ENCODE results near the gene MMP25. TPM values are rescaled to one million over a fixed set of nuclear protein-coding genes. Genes with fewer than 3 reads are reported as not detected.
A peak's percentile ranks its signal among the peaks of the same experiment; 100 is the strongest.

Gene MMP25
- total RNA-seq, 1 experiment from 2014 or later = 0.26 TPM

DNA sequence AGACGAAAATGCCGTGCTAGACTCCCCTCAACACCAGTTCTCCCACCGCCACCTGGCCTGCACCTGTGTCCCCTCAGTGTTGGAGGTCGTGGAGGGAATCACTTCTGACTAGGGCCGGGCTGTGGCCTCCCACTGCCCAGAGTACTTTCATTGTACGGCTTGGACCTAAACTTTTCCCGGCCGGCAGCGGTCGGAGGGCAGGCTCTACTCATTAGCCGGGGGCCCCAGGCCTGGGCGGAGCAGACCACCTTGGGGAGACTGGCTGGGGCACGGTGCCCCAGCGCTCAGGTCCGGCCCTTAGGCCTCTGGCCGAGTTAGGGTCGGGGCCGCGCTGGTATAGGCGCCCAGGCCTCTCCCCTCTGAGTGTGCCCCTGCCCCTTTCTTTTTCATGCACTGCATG, 29.0 kb upstream of the MMP25 start:
- no peak for DNase-seq (ENCODE audit: unreplicated experiment)
- Mint-ChIP-seq H3K9me3 (ENCODE audit: unreplicated experiment) (no peaks in the 10 kb centered on the region), H3K27me3 (ENCODE audit: insufficient read depth, unreplicated experiment) (no peaks in the 10 kb centered on the region), H3K27ac (ENCODE audit: low read depth, unreplicated experiment) (no peak overlapping the region), H3K4me1 (ENCODE audit: insufficient read depth, unreplicated experiment) (peaks cover 9% of the 10 kb centered on the region), H3K4me3 (ENCODE audit: unreplicated experiment) (no peak overlapping the region), H3K36me3 (ENCODE audit: insufficient read depth, unreplicated experiment) (peaks cover 7% of the 10 kb centered on the region)
- TF ChIP-seq, protein P1, sequence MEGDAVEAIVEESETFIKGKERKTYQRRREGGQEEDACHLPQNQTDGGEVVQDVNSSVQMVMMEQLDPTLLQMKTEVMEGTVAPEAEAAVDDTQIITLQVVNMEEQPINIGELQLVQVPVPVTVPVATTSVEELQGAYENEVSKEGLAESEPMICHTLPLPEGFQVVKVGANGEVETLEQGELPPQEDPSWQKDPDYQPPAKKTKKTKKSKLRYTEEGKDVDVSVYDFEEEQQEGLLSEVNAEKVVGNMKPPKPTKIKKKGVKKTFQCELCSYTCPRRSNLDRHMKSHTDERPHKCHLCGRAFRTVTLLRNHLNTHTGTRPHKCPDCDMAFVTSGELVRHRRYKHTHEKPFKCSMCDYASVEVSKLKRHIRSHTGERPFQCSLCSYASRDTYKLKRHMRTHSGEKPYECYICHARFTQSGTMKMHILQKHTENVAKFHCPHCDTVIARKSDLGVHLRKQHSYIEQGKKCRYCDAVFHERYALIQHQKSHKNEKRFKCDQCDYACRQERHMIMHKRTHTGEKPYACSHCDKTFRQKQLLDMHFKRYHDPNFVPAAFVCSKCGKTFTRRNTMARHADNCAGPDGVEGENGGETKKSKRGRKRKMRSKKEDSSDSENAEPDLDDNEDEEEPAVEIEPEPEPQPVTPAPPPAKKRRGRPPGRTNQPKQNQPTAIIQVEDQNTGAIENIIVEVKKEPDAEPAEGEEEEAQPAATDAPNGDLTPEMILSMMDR (IDR thresholded peaks at IDR 0.05; ENCODE audit: unreplicated experiment) = no peak
- BruUV-seq (replicated peaks) = no TSS peak
- ChIA-PET CTCF (no interaction called here), POLR2A (interaction anchor here (1.3 kb wide), 1 partner anchor 12 kb away, joined by 4 read pairs; no protein-coding TSS in a partner anchor)
- intact Hi-C loops (cut with micrococcal nuclease) = no loop called here

DNA sequence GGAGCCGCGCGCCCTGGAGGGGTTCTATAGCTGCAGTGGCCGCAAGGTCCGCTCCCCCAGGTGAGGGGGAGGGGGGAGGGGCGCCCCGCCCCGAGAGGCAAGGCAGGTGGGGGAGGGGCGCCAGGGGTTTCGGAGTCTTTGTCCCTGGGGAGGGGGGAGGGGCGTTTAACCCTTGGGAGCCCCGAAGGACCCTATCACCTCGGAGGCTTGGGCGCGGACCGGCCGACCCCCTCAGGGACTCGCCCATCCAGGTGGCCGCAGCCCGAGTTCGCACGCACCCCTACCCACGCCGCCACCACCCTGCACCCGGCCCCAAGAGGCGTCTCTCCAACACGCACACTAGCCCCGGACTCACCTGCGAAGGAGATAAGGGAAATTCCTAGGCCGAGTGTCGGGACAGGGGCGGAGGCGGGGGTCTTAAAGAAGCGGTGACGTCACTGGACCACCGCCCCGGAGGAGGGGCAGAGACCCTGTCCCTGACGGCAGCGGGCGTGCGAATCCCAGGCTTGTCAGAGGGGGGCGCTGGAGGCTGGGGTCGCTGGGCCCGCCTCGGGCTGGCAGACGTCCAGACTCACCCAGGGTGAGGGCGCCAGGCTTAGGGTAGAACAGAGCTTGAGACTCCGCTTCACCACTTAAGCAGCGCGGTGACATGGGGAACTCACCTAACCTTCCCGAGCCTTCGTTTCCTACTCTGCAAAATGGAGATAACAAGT, 28.4 kb upstream of the MMP25 start, which contains the start of gene CLDN6:
TSS of gene CLDN6 (minus strand) at position 390 of the 713 bp plus-strand sequence. CDS start 2,162 bp downstream, outside the sequence.
- no peak within 1 kb of the TSS for H3K27ac Mint-ChIP-seq (ENCODE audit: low read depth, unreplicated experiment)
- H3K36me3 Mint-ChIP-seq (ENCODE audit: insufficient read depth, unreplicated experiment) = peaks cover 12% of the 10 kb centered on the region
- intact Hi-C loops (cut with micrococcal nuclease) = no loop called here
- TF ChIP-seq, protein P1 (IDR thresholded peaks at IDR 0.05; ENCODE audit: unreplicated experiment) = no peak
- POLR2A ChIA-PET = interaction anchor here (1.3 kb wide), 1 partner anchor 12 kb away, joined by 4 read pairs; no protein-coding TSS in a partner anchor
- H3K27me3 Mint-ChIP-seq (ENCODE audit: insufficient read depth, unreplicated experiment) = no peaks in the 10 kb centered on the region
- H3K9me3 Mint-ChIP-seq (ENCODE audit: unreplicated experiment) = no peaks in the 10 kb centered on the region
- CTCF ChIA-PET = interaction anchor here (0.7 to 5.1 kb wide), 2 partner anchors 14 to 131 kb away, joined by 3 to 28 read pairs; no protein-coding TSS in a partner anchor
- H3K4me3 Mint-ChIP-seq (ENCODE audit: unreplicated experiment) = no peak within 1 kb of the TSS
- peaks cover 15% of the 10 kb centered on the region for H3K4me1 Mint-ChIP-seq (ENCODE audit: insufficient read depth, unreplicated experiment)
- DNase-seq (ENCODE audit: unreplicated experiment) = no peak
- BruUV-seq (replicated peaks) = no TSS peak

DNA sequence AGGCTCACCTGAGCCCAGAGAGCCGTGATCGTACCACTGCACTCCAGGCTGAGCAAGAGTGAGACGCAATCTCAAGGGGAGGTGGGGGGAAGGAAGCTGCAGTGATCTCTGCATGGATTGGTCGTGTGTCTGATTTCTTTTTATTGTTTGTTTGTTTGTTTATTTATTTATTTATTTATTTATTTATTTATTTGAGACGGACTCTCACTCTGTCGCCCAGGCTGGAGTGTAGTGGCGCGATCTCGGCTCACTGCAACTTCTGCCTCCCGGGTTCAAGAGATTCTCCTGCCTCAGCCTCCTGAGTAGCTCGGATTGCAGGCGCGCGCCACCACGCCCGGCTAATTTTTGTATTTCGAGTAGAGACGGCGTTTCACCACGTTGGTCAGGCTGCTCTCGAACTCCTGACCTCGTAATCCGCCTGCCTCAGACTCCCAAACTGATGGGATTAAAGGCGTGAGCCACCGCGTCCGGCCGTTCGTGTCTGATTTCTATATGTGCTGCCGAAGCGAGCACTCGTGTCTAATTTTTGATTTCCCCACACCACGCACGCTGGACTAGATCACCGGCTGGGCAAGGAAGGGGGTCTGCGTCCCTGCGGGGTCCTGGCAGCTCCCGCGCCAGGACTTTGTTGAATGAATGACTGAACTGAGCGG, 26.6 kb upstream of the MMP25 start:
- no TSS peak for BruUV-seq (replicated peaks)
- Mint-ChIP-seq H3K36me3 (ENCODE audit: insufficient read depth, unreplicated experiment) (peaks cover 28% of the 10 kb centered on the region), H3K4me1 (ENCODE audit: insufficient read depth, unreplicated experiment) (peaks cover 23% of the 10 kb centered on the region), H3K9me3 (ENCODE audit: unreplicated experiment) (no peaks in the 10 kb centered on the region), H3K27me3 (ENCODE audit: insufficient read depth, unreplicated experiment) (no peaks in the 10 kb centered on the region), H3K27ac (ENCODE audit: low read depth, unreplicated experiment) (peak overlapping the region; percentile 94), H3K4me3 (ENCODE audit: unreplicated experiment) (peak overlapping the region; percentile 82)
- TF ChIP-seq, protein P1 (IDR thresholded peaks at IDR 0.05; ENCODE audit: unreplicated experiment) = no peak
- intact Hi-C loops (cut with micrococcal nuclease) = loop anchor here (1.0 kb wide), 2 partner anchors 15 to 36 kb away; no protein-coding TSS in a partner anchor
- no peak for DNase-seq (ENCODE audit: unreplicated experiment)
- POLR2A ChIA-PET = interaction anchor here (0.5 to 5.0 kb wide), 21 partner anchors 8 to 1358 kb away, joined by 3 to 41 read pairs (median 6); partner anchors contain the start of genes BICDL2, FLYWCH1, PAQR4 and PKMYT1
- CTCF ChIA-PET = interaction anchor here (0.6 to 5.1 kb wide), 9 partner anchors 10 to 106 kb away, joined by 3 to 28 read pairs (median 3); no protein-coding TSS in a partner anchor

DNA sequence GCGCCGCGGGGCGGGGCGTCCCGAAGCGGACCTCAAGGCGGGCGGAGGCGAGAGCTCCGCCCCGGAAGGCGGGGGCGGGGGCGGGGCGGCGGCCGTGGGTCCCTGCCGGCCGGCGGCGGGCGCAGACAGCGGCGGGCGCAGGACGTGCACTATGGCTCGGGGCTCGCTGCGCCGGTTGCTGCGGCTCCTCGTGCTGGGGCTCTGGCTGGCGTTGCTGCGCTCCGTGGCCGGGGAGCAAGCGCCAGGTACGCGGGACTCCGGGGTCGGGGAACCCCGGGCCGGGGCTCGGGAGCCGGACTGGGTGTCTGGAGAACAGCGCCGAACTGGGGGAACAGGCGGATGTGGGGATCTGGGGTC, 26.1 kb upstream of the MMP25 start, which contains the start of gene TNFRSF12A:
TSS of gene TNFRSF12A (plus strand) at position 122 of the 357 bp plus-strand sequence. CDS start at position 152, 30 bp downstream.
- intact Hi-C loops (cut with micrococcal nuclease) = loop anchor here (1.0 kb wide), 2 partner anchors 16 to 37 kb away; no protein-coding TSS in a partner anchor
- H3K27me3 Mint-ChIP-seq (ENCODE audit: insufficient read depth, unreplicated experiment) = no peaks in the 10 kb centered on the region
- H3K4me3 Mint-ChIP-seq (ENCODE audit: unreplicated experiment) = peak within 1 kb of the TSS; percentile 82
- H3K4me1 Mint-ChIP-seq (ENCODE audit: insufficient read depth, unreplicated experiment) = peaks cover 23% of the 10 kb centered on the region
- no peaks in the 10 kb centered on the region for H3K9me3 Mint-ChIP-seq (ENCODE audit: unreplicated experiment)
- TSS peak; percentile 31 for BruUV-seq (replicated peaks)
- ChIA-PET CTCF (interaction anchor here (0.7 to 5.1 kb wide), 5 partner anchors 10 to 48 kb away, joined by 3 to 28 read pairs (median 4); no protein-coding TSS in a partner anchor), POLR2A (interaction anchor here (0.5 to 5.0 kb wide), 22 partner anchors 8 to 1358 kb away, joined by 3 to 41 read pairs (median 6); partner anchors contain the start of genes BICDL2, FLYWCH1, PAQR4 and PKMYT1)
- TF ChIP-seq, protein P1 (IDR thresholded peaks at IDR 0.05; ENCODE audit: unreplicated experiment) = no peak
- H3K27ac Mint-ChIP-seq (ENCODE audit: low read depth, unreplicated experiment) = peak within 1 kb of the TSS; percentile 94
- H3K36me3 Mint-ChIP-seq (ENCODE audit: insufficient read depth, unreplicated experiment) = peaks cover 28% of the 10 kb centered on the region
- peak; percentile 80 for DNase-seq (ENCODE audit: unreplicated experiment)

Measured in MCF 10A (cell line).